HepG2 (cell line): Measurements from ENCODE around the gene TSPYL2. TPM values are rescaled to one million over a fixed set of nuclear protein-coding genes. Genes with fewer than 3 reads are reported as not detected.
A peak's percentile ranks its signal among the peaks of the same experiment; 100 is the strongest.

Experiments used
- ATAC-seq: fragments of 200-7000 bp; cut with Tn5 transposase; 3 replicates; pipeline ENCODE4 v1.9.1; 2020; ENCODE audit warnings: mild to moderate bottlenecking, moderate library complexity
- Bru-seq: library from RNA; stranded (reverse); fragments of 400-500 nt; gene quantifications from one replicate; lab custom pipeline; 2021; lab: Mats Ljungman, UMichigan
- BruChase-seq, 2 experiments: library from RNA; stranded (reverse); fragments of 400-500 nt; gene quantifications; one replicate each; lab custom pipeline; 2021; lab: Mats Ljungman, UMichigan
- BruUV-seq: library from RNA; stranded (reverse); fragments of 400-500 nt; replicated peaks from 2 replicates; lab custom pipeline; 2021; lab: Mats Ljungman, UMichigan
- CTCF ChIA-PET: fragments of 300-600 bp; formaldehyde crosslinking; extraction: SDS; loops from one replicate; lab custom pipeline; 2021; ENCODE audit warnings: low total read pairs, inconsistent platforms, low intra/inter-chr PET ratio; lab: Yijun Ruan, JAX
- POLR2A ChIA-PET: fragments of 350-600 bp; sonication (Branson Sonifier 250); formaldehyde crosslinking; loops from one replicate; lab custom pipeline; 2020; ENCODE audit warnings: antibody characterized with exemption, inconsistent platforms; lab: Yijun Ruan, JAX
- DNase-seq: peaks from one replicate; pipeline ENCODE4 v3.0.0-alpha.2; 2015; ENCODE audit warnings: low spot score
- FAIRE-seq: peaks from 3 replicates; lab custom pipeline; 2011; peaks lifted over from hg19 to GRCh38; lab: Jason Lieb, UNC
- H2AFZ ChIP-seq: one replicate; pipeline ENCODE4 v1.6.1; 2011; ENCODE audit warnings: low read length, inconsistent platforms
- H3K27ac ChIP-seq: fragments of 300-600 bp; 3 replicates; pipeline ENCODE4 v1.8.0; 2011; ENCODE audit warnings: mixed run types, mild to moderate bottlenecking, mixed read lengths, low read length, inconsistent platforms; ENCODE audit not compliant: insufficient read depth; ENCODE audit errors: extremely low read length
- H3K27me3 ChIP-seq, 2 experiments: fragments of 200-600 bp in 1 of 2; 2 replicates in 1 of 2; 3 replicates in 1 of 2; pipeline versions ENCODE4 v1.6.0 to v1.8.0; 2011; ENCODE audit warnings: low read length in 2 of 2, mild to moderate bottlenecking in 2 of 2, moderate library complexity in 2 of 2, inconsistent platforms in 1 of 2; ENCODE audit not compliant: insufficient read depth in 2 of 2, control insufficient read depth in 1 of 2
- H3K36me3 ChIP-seq, 2 experiments: fragments of 200-600 bp in 1 of 2; replicated peaks in 1 of 2; 2 replicates in 1 of 2; 3 replicates in 1 of 2; pipeline versions ENCODE4 v1.5.1 to v1.8.0; 2011; ENCODE audit warnings: low read length in 2 of 2, inconsistent platforms in 1 of 2; ENCODE audit not compliant: insufficient read depth in 2 of 2, control insufficient read depth in 1 of 2
- H3K4me1 ChIP-seq: 2 replicates; pipeline ENCODE4 v1.5.1; 2012; ENCODE audit warnings: low read length, inconsistent platforms; ENCODE audit not compliant: insufficient read depth
- H3K4me2 ChIP-seq: 2 replicates; pipeline ENCODE4 v1.6.0; 2011; ENCODE audit warnings: low read depth, low read length, inconsistent platforms
- H3K4me3 ChIP-seq, 3 experiments: fragments of 200-600 bp in 1 of 3; sonication (generic), shearing (Covaris generic) in 1 of 3; replicated peaks in 1 of 3; 2 replicates each; pipeline ENCODE4 v1.5.1; 2011 to 2016; ENCODE audit warnings: low read length in 3 of 3, inconsistent platforms in 2 of 3, low read depth in 2 of 3, mild to moderate bottlenecking in 2 of 3, control low read depth in 1 of 3, mixed read lengths in 1 of 3; ENCODE audit not compliant: insufficient read depth in 1 of 3
- H3K79me2 ChIP-seq: one replicate; pipeline ENCODE4 v1.6.1; 2011; ENCODE audit warnings: low read length, inconsistent platforms; ENCODE audit not compliant: insufficient read depth
- H3K9ac ChIP-seq: 2 replicates; pipeline ENCODE4 v1.6.0; 2011; ENCODE audit warnings: mild to moderate bottlenecking, low read depth, low read length, inconsistent platforms; ENCODE audit not compliant: insufficient read depth
- H3K9me3 ChIP-seq: 2 replicates; pipeline ENCODE4 v1.5.1; 2012; ENCODE audit warnings: mild to moderate bottlenecking, low read length
- H4K20me1 ChIP-seq: 2 replicates; pipeline ENCODE4 v1.6.0; 2011; ENCODE audit warnings: inconsistent platforms, mild to moderate bottlenecking, low read length, moderate library complexity; ENCODE audit not compliant: insufficient read depth
- CHD2 ChIP-seq: IDR thresholded peaks from 2 replicates; pipeline ENCODE4 v1.6.1; 2011; ENCODE audit warnings: low read depth, low read length, improper control_type of control experiment
- DR1 ChIP-seq: sonication (generic); formaldehyde crosslinking; IDR thresholded peaks from 2 replicates; pipeline ENCODE4 v1.8.0; 2021; ENCODE audit warnings: mild to moderate bottlenecking, missing genetic modification reagents, inconsistent platforms
- EP300 ChIP-seq, 3 experiments: sonication (generic) in 1 of 3; formaldehyde crosslinking in 1 of 3; IDR thresholded peaks; 2 replicates each; pipeline versions ENCODE4 v1.5.1 to v1.6.1; 2011 to 2020; ENCODE audit warnings: low read depth in 2 of 3, low read length in 2 of 3, borderline replicate concordance in 1 of 3, improper control_type of control experiment in 1 of 3, mild to moderate bottlenecking in 1 of 3, missing genetic modification reagents in 1 of 3, moderate library complexity in 1 of 3
- HMGA1 ChIP-seq: sonication (generic); formaldehyde crosslinking; conservative IDR thresholded peaks from 2 replicates; pipeline ENCODE4 v1.4.0; 2020; ENCODE audit warnings: missing genetic modification reagents
- SP5 ChIP-seq: IDR thresholded peaks from 2 replicates; pipeline ENCODE4 v1.6.1; 2016; ENCODE audit warnings: low read depth, borderline replicate concordance
- YEATS4 ChIP-seq: sonication (generic); formaldehyde crosslinking; IDR thresholded peaks from 2 replicates; pipeline ENCODE4 v1.4.0; 2020; ENCODE audit warnings: missing genetic modification reagents, borderline replicate concordance
- ZNF605 ChIP-seq: sonication (generic); formaldehyde crosslinking; IDR thresholded peaks from 2 replicates; pipeline ENCODE4 v1.8.0; 2022; ENCODE audit warnings: mild to moderate bottlenecking, missing genetic modification reagents
- WGBS: methylation state at CpG from one replicate; pipeline ENCODE4 v1.1.6; 2017; ENCODE audit warnings: low lambda C conversion rate; 5-methylcytosine and 5-hydroxymethylcytosine counted together
- in situ Hi-C: cut with HindIII; loops from 2 replicates; pipeline ENCODE4 v1.10.0; 2017; ENCODE audit warnings: low pct_unique_long_range_greater_than_20kb; ENCODE audit not compliant: extremely low pct_ligation_motif_present
- intact Hi-C: fragments of 100-400 bp; cut with micrococcal nuclease; formaldehyde crosslinking; loops from one replicate; pipeline ENCODE4 v1.10.0; 2022; ENCODE audit not compliant: unreplicated experiment
- long read RNA-seq, 2 experiments: library from RNA in 1 of 2; library from polyadenylated mRNA in 1 of 2; stranded (forward) in 1 of 2; unstranded in 1 of 2; transcript quantifications; one replicate each; pipeline ENCODE4 v2.0.0, GENCODE V29; 2019 to 2022
- polyA minus RNA-seq, 3 experiments: library from RNA; depleted of rRNA, polyadenylated mRNA; stranded (reverse); fragments of >200 nt; gene quantifications; 2 replicates each; pipeline ENCODE4 v1.2.3, GENCODE V29; 2011; ENCODE audit warnings: low replicate concordance in 1 of 3
- polyA plus RNA-seq, 8 experiments: library from polyadenylated mRNA; depleted of rRNA in 3 of 8; stranded (reverse) in 7 of 8; unstranded in 1 of 8; fragments of >200 nt; fragmentation: Illumina TruSeq in 4 of 8; extraction: Trizol in 4 of 8; gene quantifications; 2 replicates each; pipeline versions ENCODE4 v1.2.1 to v1.2.3, GENCODE V29; 2011 to 2016; ENCODE audit warnings: low read depth in 4 of 8, missing spikeins in 1 of 8, mixed read lengths in 1 of 8; ENCODE audit not compliant: insufficient read depth in 1 of 8
- total RNA-seq, 5 experiments: library from RNA; depleted of rRNA; stranded (reverse); fragments of >200 nt; fragmentation: Illumina TruSeq; extraction: Trizol; gene quantifications; 2 replicates each; pipeline ENCODE4 v1.2.3, GENCODE V29; 2016; ENCODE audit warnings: low read depth in 1 of 5
- TF ChIP-seq, protein P1 (sequence below): sonication (generic); formaldehyde crosslinking; IDR thresholded peaks from 2 replicates; pipeline ENCODE4 v1.4.0; 2020; ENCODE audit warnings: mild to moderate bottlenecking, missing genetic modification reagents
- TF ChIP-seq, protein P2 (sequence below): sonication (generic); formaldehyde crosslinking; IDR thresholded peaks from 2 replicates; pipeline ENCODE4 v1.4.0; 2020; ENCODE audit warnings: missing genetic modification reagents, borderline replicate concordance
- TF ChIP-seq, protein P3 (sequence below): sonication (generic); IDR thresholded peaks from 2 replicates; pipeline ENCODE4 v1.6.1; 2016; ENCODE audit warnings: low read depth, borderline replicate concordance

TSPYL2 gene
- total RNA-seq (2016; rRNA removed; fragmentation: Illumina TruSeq; extraction: Trizol) (6.5 and 10.1 TPM in 2 replicates), polyA plus RNA-seq (2011; rRNA removed) (13.8 and 15.5 TPM in 2 replicates), polyA minus RNA-seq (2011; rRNA and poly(A)+ RNA removed; ENCODE audit: low replicate concordance) (2.5 and 8.4 TPM in 2 replicates), Bru-seq, nascent RNA (percentile 69 among the genes with signal in this experiment), BruChase-seq, experiment 1, labeled RNA remaining after a 6-hour chase (percentile 83 among the genes with signal in this experiment), BruChase-seq, experiment 2, labeled RNA remaining after a 2-hour chase (percentile 75 among the genes with signal in this experiment)
- total RNA-seq (2016; cell fraction: cytosol; rRNA removed; fragmentation: Illumina TruSeq; extraction: Trizol; ENCODE audit: low read depth): 0.30 and 1.1 TPM in 2 replicates
- 5.9 and 12.2 TPM in 2 replicates for total RNA-seq (2016; cell fraction: insoluble cytoplasmic fraction; rRNA removed; fragmentation: Illumina TruSeq; extraction: Trizol)
- total RNA-seq (2016; cell fraction: membrane; rRNA removed; fragmentation: Illumina TruSeq; extraction: Trizol): 1.2 and 1.4 TPM in 2 replicates
- total RNA-seq (2016; cell fraction: nucleus; rRNA removed; fragmentation: Illumina TruSeq; extraction: Trizol): 8.1 and 11.4 TPM in 2 replicates
- 4.6 and 5.5 TPM in 2 replicates for polyA plus RNA-seq (2011; cell fraction: cytosol; rRNA removed)
- 46.8 and 58.1 TPM in 2 replicates for polyA plus RNA-seq (2011; cell fraction: nucleus; rRNA removed)
- 15.4 and 16.4 TPM in 2 replicates for polyA plus RNA-seq (2012)
- polyA plus RNA-seq (2016; cell fraction: cytosol; fragmentation: Illumina TruSeq; extraction: Trizol; ENCODE audit: low read depth): 0.92 and 1.1 TPM in 2 replicates
- 8.2 and 8.8 TPM in 2 replicates for polyA plus RNA-seq (2016; cell fraction: insoluble cytoplasmic fraction; fragmentation: Illumina TruSeq; extraction: Trizol; ENCODE audit: low read depth)
- polyA plus RNA-seq (2016; cell fraction: membrane; fragmentation: Illumina TruSeq; extraction: Trizol; ENCODE audit: low read depth): 1.5 and 1.7 TPM in 2 replicates
- 39.7 and 44.6 TPM in 2 replicates for polyA plus RNA-seq (2016; cell fraction: nucleus; fragmentation: Illumina TruSeq; extraction: Trizol; ENCODE audit: insufficient read depth, low read depth)
- polyA minus RNA-seq (2011; cell fraction: cytosol; rRNA and poly(A)+ RNA removed): 4.8 and 5.0 TPM in 2 replicates
- polyA minus RNA-seq (2011; cell fraction: nucleus; rRNA and poly(A)+ RNA removed): 8.6 and 10.9 TPM in 2 replicates
- long read RNA-seq, experiment 1, partial matches to known transcripts: 0 of 2 reads
- long read RNA-seq, experiment 1, other reads (novel, unspliced or antisense): 1 of 2 reads
- long read RNA-seq, experiment 2, partial matches to known transcripts: 10 of 16 reads
- long read RNA-seq, experiment 2, other reads (novel, unspliced or antisense): 4 of 16 reads

DNA sequence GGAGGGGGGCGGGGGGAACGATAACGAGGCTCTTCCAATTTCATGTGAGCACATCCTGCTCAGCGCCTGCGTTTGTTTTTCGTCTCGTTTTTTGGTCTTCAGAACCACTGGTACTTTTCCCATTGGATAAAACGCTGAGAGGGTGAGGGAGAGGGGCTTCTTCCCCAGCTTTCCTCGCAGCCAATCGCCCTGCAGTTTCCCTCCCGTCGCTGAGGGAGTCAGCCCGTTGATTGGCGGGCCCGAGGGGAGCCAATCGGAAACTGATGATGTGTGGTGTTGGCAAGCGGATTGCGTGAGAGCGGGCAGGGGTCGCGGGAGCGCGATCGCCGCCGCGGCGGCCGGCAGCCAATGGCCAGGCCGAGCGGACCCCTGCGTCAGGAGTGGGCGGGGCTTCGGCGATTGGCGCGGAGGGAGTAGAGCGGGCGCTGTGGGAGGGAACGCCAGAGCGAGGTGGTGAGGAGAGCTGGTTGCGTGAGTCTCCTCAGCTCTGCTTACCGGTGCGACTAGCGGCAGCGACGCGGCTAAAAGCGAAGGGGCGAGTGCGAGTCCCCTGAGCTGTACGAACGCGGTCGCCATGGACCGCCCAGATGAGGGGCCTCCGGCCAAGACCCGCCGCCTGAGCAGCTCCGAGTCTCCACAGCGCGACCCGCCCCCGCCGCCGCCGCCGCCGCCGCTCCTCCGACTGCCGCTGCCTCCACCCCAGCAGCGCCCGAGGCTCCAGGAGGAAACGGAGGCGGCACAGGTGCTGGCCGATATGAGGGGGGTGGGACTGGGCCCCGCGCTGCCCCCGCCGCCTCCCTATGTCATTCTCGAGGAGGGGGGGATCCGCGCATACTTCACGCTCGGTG is at the start of gene TSPYL2:
TSS of gene TSPYL2 (plus strand) at position 443 of the 848 bp plus-strand sequence. CDS start at position 575, 132 bp downstream.
- no TSS peak for BruUV-seq
- WGBS: 4% methylated on average over 5 of the region's 86 CpGs
- Histone ChIP-seq H3K36me3 (peaks cover 4 to 5% of the 10 kb centered on the region in 2 experiments; a peak in 2 of 5 replicates), H4K20me1 (no peaks in the 10 kb centered on the region), H2AFZ (no peak within 1 kb of the TSS), H3K27me3 (no peaks in the 10 kb centered on the region), H3K4me1 (peaks cover 13% of the 10 kb centered on the region; the same call in 1 of the 2 replicates), H3K27ac (peak within 1 kb of the TSS; percentile 58), H3K79me2 (peaks cover 7% of the 10 kb centered on the region), H3K4me3 (peak within 1 kb of the TSS; percentile 62 to 79 (median 74); a peak in 5 of 6 replicates), H3K9me3 (no peaks in the 10 kb centered on the region), H3K9ac (peak within 1 kb of the TSS; percentile 72), H3K4me2 (peak within 1 kb of the TSS; percentile 74)
- peak; percentile 97 for FAIRE-seq
- DNase-seq: peak; percentile 90
- ChIA-PET POLR2A (interaction anchor here (0.8 to 1.6 kb wide), 9 partner anchors 9 to 1918 kb away, joined by 3 to 8 read pairs (median 3); partner anchors contain the start of genes APEX2 and KANTR), CTCF (no interaction called here)
- peak; percentile 94 for ATAC-seq
- in situ Hi-C loops (no loop called here), intact Hi-C loops (no loop called here)
- TF ChIP-seq CHD2 (peak; percentile 60; the same call in 1 of the 2 replicates), DR1 (CRISPR knock-in tag) (peak; percentile 100), EP300 (IDR thresholded peaks at IDR 0.05; ENCODE audit: low read depth in 2 of 2, low read length in 2 of 2) (peak in 1 of 2 experiments; percentile 39; a peak in 1 of 4 replicates), EP300 (CRISPR knock-in tag; IDR thresholded peaks at IDR 0.05; ENCODE audit: borderline replicate concordance) (no peak), YEATS4 (CRISPR knock-in tag) (peak; percentile 32; the same call in 1 of the 2 replicates), HMGA1 (CRISPR knock-in tag) (no peak), ZNF605 (CRISPR knock-in tag) (no peak), SP5 (CRISPR knock-in tag) (0 out of 2 replicates have a peak, but pooled peaks have one; percentile 20)
- TF ChIP-seq, protein P1, sequence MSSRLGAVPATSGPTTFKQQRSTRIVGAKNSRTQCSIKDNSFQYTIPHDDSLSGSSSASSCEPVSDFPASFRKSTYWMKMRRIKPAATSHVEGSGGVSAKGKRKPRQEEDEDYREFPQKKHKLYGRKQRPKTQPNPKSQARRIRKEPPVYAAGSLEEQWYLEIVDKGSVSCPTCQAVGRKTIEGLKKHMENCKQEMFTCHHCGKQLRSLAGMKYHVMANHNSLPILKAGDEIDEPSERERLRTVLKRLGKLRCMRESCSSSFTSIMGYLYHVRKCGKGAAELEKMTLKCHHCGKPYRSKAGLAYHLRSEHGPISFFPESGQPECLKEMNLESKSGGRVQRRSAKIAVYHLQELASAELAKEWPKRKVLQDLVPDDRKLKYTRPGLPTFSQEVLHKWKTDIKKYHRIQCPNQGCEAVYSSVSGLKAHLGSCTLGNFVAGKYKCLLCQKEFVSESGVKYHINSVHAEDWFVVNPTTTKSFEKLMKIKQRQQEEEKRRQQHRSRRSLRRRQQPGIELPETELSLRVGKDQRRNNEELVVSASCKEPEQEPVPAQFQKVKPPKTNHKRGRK (CRISPR knock-in tag): no peak
- TF ChIP-seq, protein P2, sequence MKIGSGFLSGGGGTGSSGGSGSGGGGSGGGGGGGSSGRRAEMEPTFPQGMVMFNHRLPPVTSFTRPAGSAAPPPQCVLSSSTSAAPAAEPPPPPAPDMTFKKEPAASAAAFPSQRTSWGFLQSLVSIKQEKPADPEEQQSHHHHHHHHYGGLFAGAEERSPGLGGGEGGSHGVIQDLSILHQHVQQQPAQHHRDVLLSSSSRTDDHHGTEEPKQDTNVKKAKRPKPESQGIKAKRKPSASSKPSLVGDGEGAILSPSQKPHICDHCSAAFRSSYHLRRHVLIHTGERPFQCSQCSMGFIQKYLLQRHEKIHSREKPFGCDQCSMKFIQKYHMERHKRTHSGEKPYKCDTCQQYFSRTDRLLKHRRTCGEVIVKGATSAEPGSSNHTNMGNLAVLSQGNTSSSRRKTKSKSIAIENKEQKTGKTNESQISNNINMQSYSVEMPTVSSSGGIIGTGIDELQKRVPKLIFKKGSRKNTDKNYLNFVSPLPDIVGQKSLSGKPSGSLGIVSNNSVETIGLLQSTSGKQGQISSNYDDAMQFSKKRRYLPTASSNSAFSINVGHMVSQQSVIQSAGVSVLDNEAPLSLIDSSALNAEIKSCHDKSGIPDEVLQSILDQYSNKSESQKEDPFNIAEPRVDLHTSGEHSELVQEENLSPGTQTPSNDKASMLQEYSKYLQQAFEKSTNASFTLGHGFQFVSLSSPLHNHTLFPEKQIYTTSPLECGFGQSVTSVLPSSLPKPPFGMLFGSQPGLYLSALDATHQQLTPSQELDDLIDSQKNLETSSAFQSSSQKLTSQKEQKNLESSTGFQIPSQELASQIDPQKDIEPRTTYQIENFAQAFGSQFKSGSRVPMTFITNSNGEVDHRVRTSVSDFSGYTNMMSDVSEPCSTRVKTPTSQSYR (CRISPR knock-in tag): peak; percentile 26; the same call in 1 of the 2 replicates
- TF ChIP-seq, protein P3, sequence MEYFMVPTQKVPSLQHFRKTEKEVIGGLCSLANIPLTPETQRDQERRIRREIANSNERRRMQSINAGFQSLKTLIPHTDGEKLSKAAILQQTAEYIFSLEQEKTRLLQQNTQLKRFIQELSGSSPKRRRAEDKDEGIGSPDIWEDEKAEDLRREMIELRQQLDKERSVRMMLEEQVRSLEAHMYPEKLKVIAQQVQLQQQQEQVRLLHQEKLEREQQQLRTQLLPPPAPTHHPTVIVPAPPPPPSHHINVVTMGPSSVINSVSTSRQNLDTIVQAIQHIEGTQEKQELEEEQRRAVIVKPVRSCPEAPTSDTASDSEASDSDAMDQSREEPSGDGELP: no peak
